ENCODE measurements around the gene ZNF697.

ZNF697 gene

DNA sequence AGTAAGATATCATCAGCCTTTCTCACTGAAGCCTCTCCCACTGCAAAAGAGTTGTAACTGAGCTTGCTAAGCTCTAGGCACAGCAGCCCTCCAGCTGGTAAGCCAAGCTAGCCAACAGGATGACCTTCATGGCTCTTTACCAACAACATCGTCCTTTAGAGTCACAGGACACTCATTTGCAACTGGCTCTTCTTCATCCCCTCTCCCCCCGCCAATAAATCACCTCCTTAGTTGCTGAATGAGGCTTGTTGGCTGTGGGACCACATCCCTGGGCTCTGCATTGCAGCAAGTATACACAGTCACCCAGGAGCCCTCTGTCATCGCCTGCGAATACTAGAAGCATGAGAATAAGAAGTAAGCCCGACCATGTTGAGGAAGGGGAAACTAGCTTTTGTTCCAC, 16.0 kb upstream of the ZNF697 start:
- in situ Hi-C loops (cut with MboI; ENCODE audit: low sequenced_read_pairs): no loop called here

DNA sequence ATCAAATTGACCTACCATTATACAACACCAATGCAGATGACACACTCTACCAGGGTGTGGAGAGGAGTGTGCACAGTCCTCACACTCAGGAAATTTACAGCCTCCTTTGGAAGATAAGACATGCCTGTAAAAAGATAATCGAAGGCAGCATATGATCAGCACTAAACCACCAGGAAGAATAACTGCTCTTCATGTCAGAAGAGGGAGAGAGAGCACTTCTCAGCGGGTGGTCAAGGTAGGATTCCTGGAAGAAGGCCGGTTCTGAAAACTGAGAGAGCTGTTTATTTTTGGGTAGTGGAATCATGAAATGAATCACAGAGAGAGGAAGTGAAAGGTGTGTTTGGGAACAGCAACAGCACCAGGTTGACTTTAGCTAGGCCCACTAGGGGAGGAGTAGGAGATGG, 14.0 kb upstream of the ZNF697 start:
- in situ Hi-C loops (cut with MboI; ENCODE audit: low sequenced_read_pairs): no loop called here

DNA sequence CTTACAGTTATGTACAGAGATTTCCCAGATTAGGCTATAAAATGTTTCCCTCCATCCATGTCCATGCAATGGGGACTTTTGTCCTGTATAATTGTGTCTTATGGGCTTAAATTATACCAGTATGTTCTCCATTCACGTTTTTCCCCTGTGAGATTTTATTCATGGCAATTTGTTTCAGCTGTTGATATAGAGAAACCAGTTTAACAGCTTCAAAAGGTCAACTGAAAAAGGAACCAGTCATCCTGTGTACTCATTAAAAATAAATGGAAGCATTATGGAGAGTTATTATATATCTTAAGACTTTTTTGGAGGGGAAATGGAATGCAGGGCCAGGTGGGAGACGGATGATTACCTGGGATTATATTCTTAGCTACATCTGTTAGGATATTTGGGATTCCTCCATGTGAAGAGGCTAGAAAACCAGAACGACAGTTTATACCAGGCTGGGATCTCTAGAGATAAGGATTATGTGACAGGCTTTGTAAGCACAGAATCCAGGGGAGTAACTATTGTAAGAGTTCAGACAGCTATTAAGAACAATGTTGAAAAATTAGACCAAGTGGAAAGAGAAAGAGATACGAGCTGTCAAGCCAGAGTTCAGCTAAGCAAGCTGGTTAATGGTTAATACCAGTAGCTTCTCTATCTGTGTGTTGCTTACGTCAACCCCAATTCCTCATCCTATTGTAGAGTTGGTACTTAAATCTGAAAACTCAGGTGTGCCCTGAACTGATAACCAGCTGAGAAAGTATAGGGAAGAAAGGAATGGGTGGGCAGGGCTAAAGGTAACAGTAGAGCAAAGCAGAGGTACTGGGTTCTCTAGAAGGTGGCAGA, 12.4 kb upstream of the ZNF697 start:
- in situ Hi-C loops (cut with MboI; ENCODE audit: low sequenced_read_pairs): no loop called here

DNA sequence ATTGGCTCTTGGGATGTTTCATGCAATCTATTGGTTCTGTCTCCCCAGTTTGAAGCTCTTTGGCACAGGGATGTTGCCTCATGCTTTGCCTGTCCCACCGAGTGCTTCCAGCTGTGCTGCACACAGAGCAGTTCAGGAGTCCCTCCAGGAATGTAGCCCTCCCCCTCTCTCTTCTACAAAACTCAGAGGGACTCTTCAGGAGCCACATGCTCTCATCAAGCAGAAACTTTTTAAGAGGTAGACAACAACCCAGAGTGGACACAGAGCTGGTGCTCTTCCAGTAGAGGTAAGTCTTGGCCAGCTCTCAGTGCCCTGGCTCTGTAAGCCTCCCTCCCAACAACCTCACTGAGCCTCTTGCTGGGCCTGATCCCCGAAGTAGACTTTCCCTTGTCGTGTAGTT, 11.6 kb upstream of the ZNF697 start:
- in situ Hi-C loops (cut with MboI; ENCODE audit: low sequenced_read_pairs): no loop called here

DNA sequence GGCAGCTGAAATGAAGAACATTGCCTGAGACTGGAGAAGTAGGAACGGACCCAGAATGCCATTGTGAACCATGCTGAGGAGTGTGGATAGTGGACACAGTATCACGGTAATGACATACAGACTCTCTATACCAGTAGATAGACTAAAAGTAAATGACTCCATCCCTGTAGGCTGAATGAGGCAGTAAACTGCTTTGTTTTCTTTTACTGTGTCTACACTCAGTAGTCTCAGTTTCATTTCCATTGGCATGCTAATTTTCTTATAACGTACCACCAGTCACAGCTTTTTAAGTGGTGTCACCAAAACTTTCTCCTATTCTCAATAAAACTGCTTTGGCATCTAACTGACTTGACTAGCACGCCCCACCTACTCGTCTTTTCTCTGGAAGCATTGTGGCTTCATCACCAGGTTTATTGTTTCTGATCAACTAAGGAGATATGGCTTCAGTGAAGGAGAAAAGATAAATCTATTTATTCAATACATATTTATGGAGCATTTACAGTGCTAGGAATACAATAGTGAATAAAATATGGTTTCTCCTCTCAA, 8.4 kb upstream of the ZNF697 start:
- in situ Hi-C loops (cut with MboI; ENCODE audit: low sequenced_read_pairs): no loop called here

DNA sequence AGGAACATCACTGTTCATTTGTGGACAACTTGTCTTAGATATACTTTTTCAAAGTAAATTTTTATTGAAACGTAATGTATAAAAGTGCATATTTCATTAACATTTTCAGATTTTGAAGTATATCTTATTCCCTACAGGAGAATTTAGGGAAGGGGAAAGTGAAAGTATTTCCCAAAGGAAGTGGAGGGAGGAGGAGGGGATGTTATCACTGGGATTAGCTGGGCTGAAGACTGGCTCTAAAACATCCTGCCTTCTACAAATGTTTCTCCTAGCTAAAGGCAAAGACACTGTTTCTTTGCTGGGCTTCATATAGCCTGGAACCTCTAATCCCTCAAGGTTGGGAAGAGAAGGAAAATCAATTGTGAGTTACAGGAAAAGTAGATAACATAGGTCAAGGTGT, 7.1 kb upstream of the ZNF697 start:
- in situ Hi-C loops (cut with MboI; ENCODE audit: low sequenced_read_pairs): no loop called here

DNA sequence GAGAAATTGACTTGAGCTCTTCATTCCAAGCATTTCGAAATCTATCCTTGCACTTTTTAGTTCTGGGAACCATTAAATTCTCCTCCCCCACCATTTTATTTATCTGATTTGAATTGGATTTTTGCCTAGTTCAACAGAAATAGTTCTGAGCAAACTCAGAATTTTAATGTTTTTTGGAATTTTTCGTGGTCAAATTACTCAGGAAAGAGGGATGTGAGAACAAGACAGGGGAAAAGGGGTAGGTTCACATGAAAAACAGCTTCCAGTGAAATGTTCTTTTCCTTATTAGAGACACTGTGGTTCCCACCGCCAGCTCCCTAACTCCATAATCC, 5.7 kb upstream of the ZNF697 start:
- in situ Hi-C loops (cut with MboI; ENCODE audit: low sequenced_read_pairs): no loop called here

DNA sequence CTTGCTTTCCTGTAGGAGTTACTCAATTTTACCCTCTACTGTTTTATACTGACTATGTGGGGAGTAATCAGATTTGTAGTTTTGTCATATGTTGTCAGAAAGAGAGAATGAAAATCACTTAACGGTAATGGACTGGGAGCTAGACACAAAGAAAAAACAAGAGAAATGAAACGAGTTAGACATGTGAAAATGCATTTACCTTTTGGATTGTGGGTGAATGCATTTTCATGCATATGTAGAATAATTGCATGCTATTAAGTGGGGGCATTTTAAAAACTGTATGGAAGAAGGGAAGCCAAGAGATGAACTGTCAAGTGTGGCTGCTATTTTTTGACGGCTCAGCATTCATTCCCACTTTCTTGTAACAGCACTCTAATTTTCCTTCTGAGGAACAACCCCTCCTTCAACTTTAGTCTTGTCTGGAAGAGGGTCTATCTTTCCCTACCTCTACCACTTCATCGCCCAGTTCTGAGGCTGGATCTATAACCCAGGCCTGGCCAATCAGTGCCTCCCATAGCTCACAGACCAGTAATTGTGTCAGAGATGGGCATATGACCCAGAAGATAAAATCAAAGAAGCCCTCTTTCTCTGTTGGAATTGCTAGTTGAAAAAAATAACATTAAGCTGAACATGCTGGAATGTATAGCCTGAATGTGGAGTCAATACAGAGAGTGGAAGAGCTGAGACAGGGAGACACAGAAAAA, 5.2 kb upstream of the ZNF697 start:
- in situ Hi-C loops (cut with MboI; ENCODE audit: low sequenced_read_pairs): no loop called here

DNA sequence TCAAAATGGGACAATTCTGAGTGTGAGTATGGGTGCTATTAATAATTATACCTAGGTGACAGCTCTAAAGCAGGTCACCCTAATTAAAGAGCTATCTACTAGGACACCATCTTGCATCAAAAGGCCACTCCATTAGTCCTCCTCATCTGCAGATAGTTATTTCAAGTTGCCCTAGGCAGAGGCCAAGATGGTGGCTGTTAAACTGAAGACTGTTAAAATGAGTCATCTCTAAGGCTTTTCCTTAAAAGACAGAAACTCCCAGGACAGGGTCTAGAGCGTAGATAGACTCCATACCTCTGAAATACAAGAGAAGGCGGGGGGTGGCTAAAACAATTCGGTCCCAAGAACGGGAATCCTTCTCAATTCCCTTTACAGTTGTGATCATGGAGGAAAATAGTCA, 4.5 kb upstream of the ZNF697 start:
- in situ Hi-C loops (cut with MboI; ENCODE audit: low sequenced_read_pairs): no loop called here

DNA sequence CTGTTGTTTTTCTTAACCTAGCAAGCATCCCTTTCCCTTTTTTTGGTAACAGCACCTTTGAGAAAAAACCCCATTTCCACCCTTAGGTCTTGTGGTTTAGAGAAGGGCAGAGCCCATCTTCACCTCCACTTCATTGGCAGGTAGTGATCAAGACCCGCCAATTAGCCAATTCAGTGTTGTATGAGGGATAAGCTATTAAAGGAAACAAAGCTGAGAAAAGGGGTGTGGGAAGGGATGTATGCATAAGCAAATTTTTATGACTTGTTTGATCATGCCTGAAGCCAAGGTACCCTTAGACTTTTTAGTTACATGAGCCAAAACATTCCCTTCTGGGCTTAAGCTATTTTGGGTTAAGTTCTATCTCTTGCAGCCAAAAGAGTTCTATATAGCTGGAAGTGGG, 3.6 kb upstream of the ZNF697 start:
- in situ Hi-C loops (cut with MboI; ENCODE audit: low sequenced_read_pairs): no loop called here

DNA sequence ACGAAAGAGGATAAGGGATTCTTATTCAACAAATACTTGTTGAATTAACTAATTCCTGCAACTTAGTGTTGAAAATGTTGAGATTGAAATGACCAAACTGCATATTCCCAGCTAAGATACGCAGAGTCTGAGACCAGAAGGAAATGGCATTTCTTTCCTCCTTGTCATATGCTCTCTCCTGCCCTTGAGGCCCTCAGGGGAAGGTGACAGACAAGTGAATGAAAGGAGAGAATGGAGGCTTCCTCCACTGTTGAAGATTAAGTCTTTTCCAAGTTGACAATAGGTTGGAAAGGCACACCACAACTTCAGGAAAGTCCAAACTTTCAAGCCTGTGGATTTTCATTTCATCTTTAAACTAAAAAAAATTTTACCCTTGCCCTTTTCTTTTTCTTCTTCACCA, 3.1 kb upstream of the ZNF697 start:
- in situ Hi-C loops (cut with MboI; ENCODE audit: low sequenced_read_pairs): no loop called here

DNA sequence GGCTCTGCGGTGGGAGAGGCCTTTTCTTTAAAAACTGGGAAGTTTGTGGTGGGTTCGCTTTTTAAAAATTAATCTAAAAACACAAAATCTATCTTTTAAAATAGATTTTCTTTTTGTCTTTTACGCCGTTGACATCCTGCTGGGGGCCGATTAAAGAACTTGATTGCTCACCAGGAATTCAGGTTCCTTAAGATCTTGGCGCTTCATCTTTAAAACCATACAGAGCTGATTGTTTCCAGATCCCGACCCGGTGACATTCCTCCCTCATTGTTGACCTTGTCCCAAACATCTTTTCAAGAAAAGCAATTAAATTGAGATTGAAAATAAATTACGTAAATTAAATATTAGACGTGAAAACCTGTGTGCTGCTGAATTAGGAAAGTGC, 546 bp upstream of the ZNF697 start:
- in situ Hi-C loops (cut with MboI; ENCODE audit: low sequenced_read_pairs): no loop called here

DNA sequence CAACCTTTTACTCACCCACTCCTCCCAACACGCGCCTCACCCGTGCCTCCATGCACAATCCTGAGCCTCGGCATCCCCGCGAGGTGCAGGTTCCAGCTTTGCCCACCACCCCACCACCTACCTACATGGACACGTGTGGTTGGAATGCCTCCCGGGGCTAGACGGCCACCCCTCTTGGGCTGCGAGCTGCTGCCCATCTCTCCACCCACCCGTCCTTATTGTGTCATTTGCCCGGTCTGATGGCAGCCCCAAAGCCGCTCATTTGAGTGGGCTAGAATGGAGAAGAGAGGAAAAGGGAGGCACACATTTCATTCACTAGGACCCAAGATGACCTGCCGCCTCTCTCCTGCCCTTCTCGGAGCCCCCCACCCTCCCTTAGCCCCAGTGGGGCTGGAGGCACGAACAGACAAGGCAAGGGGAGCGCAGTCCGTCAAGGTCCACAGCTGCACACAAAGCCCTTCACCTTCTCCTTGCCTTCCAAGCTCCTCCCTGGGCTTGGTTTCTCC, 785 bp downstream of the ZNF697 start:
- in situ Hi-C loops (cut with MboI; ENCODE audit: low sequenced_read_pairs): no loop called here

DNA sequence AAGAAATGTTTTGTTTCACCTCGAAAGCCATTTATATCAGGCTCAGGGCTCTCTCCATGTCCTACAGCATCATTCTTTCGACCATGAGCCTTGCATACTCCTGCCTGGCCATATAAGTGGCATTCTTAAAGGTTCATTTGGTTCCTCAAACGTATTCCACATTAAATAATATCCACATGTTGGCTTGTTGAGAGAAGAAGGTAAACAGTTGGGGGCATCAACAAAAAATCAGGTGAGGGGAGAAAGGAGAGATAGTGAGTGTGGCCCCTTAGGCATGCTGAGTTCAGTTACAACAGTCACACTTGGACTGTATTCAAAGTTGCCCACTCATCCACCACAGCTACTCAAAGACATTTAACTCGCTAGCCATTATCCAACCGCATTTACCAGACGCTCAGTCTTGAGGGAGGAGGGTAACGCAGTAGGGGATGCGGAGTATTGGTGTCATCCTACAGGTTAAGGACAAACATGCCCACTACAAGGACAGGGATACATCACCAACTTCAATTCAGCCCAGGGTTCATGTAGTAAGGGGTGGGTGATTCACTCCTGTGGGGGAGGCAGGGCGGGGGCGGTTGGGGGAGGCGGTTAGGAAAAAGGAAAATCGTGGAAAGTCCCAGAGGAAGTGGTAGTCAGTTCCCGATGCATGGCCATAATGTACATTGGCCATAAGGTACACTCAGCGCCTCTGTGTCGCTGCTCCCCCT, 1.4 kb downstream of the ZNF697 start:
- in situ Hi-C loops (cut with MboI; ENCODE audit: low sequenced_read_pairs): no loop called here

DNA sequence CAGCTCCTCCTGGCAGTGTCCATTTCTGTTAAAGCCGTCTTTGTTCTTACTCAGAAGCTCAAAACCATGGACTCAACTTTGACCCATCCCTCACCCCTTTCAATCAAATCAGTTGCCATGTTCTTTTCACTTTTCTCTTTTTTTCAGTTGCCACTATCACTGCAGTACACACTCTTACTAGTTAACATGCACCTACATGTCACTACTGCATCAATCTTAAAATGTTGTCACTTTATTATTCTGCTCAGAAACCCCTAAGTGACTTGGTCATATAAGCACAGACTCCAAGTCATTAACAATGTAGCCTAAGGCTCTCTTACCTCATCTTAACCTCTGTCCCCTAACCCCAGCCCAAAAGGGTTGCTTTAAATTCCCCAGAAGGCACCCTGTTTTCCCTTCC, 9.0 kb downstream of the ZNF697 start:
- in situ Hi-C loops (cut with MboI; ENCODE audit: low sequenced_read_pairs): no loop called here

DNA sequence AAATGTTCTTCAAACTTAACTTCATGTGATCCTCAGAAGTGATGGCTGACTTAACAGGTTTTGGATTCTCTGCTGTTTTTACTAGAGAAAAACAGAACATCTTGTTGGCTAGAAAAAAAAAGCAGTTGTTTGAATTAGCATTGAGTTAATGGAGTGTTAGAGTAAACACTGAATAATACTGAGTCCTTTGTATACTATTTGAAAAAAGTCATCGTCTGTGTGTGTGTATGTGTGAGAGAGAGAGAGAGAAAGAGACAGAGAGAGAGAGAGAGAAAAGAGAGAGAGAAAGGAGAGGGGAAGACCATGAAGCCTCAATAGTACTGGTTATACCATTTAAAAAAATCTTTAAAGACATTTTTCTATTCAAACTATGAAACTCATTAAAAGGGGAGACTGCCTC, 10.4 kb downstream of the ZNF697 start:
- in situ Hi-C loops (cut with MboI; ENCODE audit: low sequenced_read_pairs): no loop called here

DNA sequence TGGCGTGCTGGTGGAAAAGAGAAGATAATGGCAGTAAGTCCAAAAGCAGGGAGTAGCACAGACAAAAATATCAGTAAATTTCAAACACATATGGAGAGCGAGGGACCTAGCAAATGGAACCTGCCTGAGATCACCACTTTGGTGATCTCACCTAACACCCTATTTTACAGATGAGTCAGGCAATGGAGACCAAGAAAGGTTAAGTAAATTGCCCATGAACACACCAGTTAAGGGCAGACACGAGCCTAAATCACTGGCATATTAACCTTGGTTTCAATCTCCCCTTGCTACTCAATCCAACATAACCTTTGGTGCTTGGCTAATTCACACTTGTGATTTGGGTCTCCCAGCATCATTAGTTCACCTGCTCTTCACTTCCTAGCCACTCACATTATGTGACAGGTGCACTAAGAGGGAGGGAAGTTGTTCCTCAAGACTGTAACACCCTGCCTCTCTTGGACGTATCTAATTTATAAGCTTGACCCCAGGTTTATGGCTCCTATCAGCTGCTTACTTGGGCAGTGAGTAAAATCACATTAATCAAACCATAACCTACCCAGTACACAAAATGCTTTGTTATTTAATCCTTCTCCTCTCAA, 11.5 kb downstream of the ZNF697 start:
- in situ Hi-C loops (cut with MboI; ENCODE audit: low sequenced_read_pairs): no loop called here

DNA sequence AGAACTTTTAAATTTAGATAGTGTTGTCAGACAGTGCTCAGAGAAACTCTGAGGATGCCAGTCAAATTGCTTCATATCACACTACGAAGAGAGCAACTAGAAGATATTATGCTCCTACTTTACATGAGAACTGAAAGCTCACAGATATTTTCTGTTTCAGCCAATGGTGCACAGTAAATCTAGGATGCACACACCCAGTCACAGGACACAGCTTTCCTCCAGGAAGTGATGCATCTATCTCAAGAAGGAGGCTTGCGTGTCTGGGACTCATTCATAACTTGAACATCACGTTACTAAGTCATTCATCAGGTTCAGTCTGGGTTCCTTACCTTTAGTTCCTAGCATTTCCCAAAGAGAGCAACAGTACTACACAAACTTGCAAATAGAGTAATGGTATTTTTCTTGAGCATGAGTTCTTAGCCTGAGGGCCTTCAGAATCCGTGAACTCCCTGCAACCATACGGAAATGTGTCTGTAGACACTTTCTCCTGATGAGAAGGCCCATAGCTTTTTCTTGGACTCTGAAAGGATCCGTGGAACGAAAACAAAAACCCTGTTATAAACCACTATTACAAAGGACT, 12.2 kb downstream of the ZNF697 start:
- in situ Hi-C loops (cut with MboI; ENCODE audit: low sequenced_read_pairs): no loop called here

DNA sequence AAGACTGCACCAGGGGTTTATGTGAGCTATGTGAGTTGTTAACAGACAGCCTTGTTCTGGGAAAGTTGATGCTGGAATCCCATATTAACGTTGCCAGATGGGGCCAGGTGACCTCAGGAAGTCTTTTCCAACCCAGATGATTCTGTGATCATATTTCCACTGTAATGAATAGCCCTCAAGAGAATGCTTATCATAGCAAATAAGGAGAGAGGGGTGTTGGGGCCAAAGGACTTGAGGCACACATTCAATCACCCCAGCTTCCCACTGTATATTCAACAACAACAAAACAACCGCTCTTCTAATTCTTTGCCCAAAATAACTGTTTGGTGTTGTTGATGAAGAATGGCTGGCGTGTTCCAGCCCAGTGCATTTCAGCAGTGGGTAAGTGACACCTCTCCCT, 14.1 kb downstream of the ZNF697 start:
- in situ Hi-C loops (cut with MboI; ENCODE audit: low sequenced_read_pairs): no loop called here

DNA sequence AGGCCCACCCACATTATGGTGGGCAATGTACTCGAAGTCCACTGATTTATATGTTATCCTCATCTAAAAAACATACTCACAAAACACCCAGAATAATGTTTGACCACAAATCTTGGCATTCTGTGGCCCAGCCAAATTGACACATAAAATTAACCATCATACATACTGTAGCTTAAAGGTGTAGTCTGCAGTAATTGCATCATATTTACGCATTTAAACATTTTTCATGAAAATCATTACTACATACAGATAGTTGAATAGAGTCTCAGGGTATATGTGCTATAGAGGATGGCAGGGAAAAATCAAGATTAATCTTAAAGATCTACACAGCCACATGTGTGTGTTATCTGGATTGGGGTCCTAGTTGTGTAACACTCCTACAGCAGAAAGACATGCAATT, 14.5 kb downstream of the ZNF697 start:
- in situ Hi-C loops (cut with MboI; ENCODE audit: low sequenced_read_pairs): no loop called here

DNA sequence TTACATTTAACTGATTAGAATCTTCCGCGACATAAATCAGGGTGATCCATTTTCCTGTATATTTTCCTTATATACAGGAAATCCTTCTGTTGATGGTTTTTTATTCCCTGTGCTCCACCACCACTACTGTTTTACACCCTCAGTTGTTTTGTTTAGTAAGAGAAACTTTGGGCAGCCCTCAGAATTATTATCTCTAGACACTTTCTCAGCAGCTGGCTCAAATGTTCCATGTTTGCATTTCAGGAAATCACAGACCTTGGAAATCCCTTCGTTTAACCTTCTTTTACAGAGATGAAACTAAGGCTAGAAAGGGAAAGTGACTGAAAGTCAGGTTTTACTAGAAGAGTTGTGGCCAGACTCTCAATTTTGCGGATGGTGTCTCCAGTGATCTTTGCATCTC, 15.2 kb downstream of the ZNF697 start:
- in situ Hi-C loops (cut with MboI; ENCODE audit: low sequenced_read_pairs): no loop called here
